Endothelial cell of coronary artery (primary cell): ENCODE results near the gene PDZRN3. TPM values are rescaled to one million over a fixed set of nuclear protein-coding genes. Genes with fewer than 3 reads are reported as not detected.

Experiments used
- total RNA-seq: library from RNA; depleted of rRNA; stranded (reverse); fragments of >200 nt; gene quantifications from 2 replicates; pipeline ENCODE4 v1.2.3, GENCODE V29; 2014

The PDZRN3 gene
- total RNA-seq = 0.09 and 0.18 TPM in 2 replicates

GRCh38 chr3:73624821-73625665, at the start of gene PDZRN3:
PDZRN3 (minus strand) TSS chr3:73624941.

